ENCODE data around the gene NOL3. TPM values are rescaled to one million over a fixed set of nuclear protein-coding genes. Genes with fewer than 3 reads are reported as not detected.

The NOL3 gene
- total and polyA plus RNA-seq, 9 of the 15 experiments (the other 6 are each of a cell fraction or from before 2014, with no cell fraction given) = 0.45 to 14.0 (median 5.4) TPM

GRCh38 chr16:67170168-67170948 is at the start of gene NOL3 (continued):
- TF ChIP-seq ZBTB11 (CRISPR knock-in tag; IDR thresholded peaks at IDR 0.05) (no peak), GATAD2B (IDR thresholded peaks at IDR 0.05; ENCODE audit: borderline replicate concordance) (no peak), SETDB1 (IDR thresholded peaks at IDR 0.05; ENCODE audit: low read length) (no peak), ZNF384 (IDR thresholded peaks at IDR 0.05; ENCODE audit: low read depth, low read length) (no peak), ZNF431 (CRISPR knock-in tag; IDR thresholded peaks at IDR 0.05) (no peak), STAT6 (CRISPR knock-in tag; IDR thresholded peaks at IDR 0.05) (no peak), FOXK1 (CRISPR knock-in tag; IDR thresholded peaks at IDR 0.05; ENCODE audit: borderline replicate concordance) (no peak), RERE (CRISPR knock-in tag; IDR thresholded peaks at IDR 0.05; ENCODE audit: borderline replicate concordance) (no peak), ZMIZ1 (IDR thresholded peaks at IDR 0.05; ENCODE audit: low read depth in 2 of 2, low read length in 2 of 2) (no peak)
